Nephron (organoid): ENCODE data around the gene PKD1L1.

Experiments used
- H3K27ac Mint-ChIP-seq, 3 experiments: 2 replicates each; pipeline ENCODE4 v1.8.0; 2020; ENCODE audit warnings: mixed read lengths in 3 of 3, mild to moderate bottlenecking in 2 of 3, moderate library complexity in 1 of 3
- H3K27me3 Mint-ChIP-seq: 2 replicates; pipeline ENCODE4 v1.8.0; 2021; ENCODE audit warnings: low read depth, mild to moderate bottlenecking, moderate library complexity, mixed read lengths
- H3K36me3 Mint-ChIP-seq: 2 replicates; pipeline ENCODE4 v1.8.0; 2020; ENCODE audit warnings: low read depth, mixed read lengths
- H3K4me1 Mint-ChIP-seq: 2 replicates; pipeline ENCODE4 v1.8.0; 2020; ENCODE audit warnings: mixed read lengths
- H3K4me3 Mint-ChIP-seq, 3 experiments: 2 replicates each; pipeline ENCODE4 v1.8.0; 2020; ENCODE audit warnings: mild to moderate bottlenecking in 3 of 3, mixed read lengths in 3 of 3, moderate library complexity in 2 of 3
- H3K9me3 Mint-ChIP-seq: 2 replicates; pipeline ENCODE4 v1.8.0; 2020; ENCODE audit warnings: mixed read lengths
- CTCF ChIP-seq, 3 experiments: fragments of 200-600 bp; sonication (generic); IDR thresholded peaks; one replicate each; pipeline ENCODE4 v1.5.0; 2021; ENCODE audit warnings: antibody characterized with exemption in 3 of 3; ENCODE audit not compliant: unreplicated experiment in 3 of 3

The PKD1L1 gene

GRCh38 chr7:47827351-47827756 is 120.9 kb downstream of the PKD1L1 start:
- no peaks in the 10 kb centered on the region for H3K36me3 Mint-ChIP-seq
- peaks cover 1% of the 10 kb centered on the region for H3K27me3 Mint-ChIP-seq
- H3K4me3 Mint-ChIP-seq: no peak overlapping the region
- H3K9me3 Mint-ChIP-seq: no peaks in the 10 kb centered on the region
- TF ChIP-seq CTCF (IDR thresholded peaks at IDR 0.05; ENCODE audit: unreplicated experiment in 3 of 3): no peak
- H3K27ac Mint-ChIP-seq: peak overlapping the region in 1 of 3 experiments; percentile 4
- peaks cover 27% of the 10 kb centered on the region for H3K4me1 Mint-ChIP-seq

- Mint-ChIP-seq H3K36me3 (no peaks in the 10 kb centered on the region), H3K27me3 (no peaks in the 10 kb centered on the region), H3K4me1 (peaks cover 27% of the 10 kb centered on the region), H3K27ac (peak overlapping the region in 2 of 3 experiments; percentile 49 to 68), H3K9me3 (no peaks in the 10 kb centered on the region), H3K4me3 (no peak overlapping the region)
- no peak for TF ChIP-seq CTCF (IDR thresholded peaks at IDR 0.05; ENCODE audit: unreplicated experiment in 3 of 3)
These were observed 121.5 kb downstream of the PKD1L1 start for GRCh38 chr7:47826754-47827153.

- Mint-ChIP-seq H3K9me3 (no peaks in the 10 kb centered on the region), H3K36me3 (no peaks in the 10 kb centered on the region), H3K27me3 (peaks cover 4% of the 10 kb centered on the region), H3K4me1 (peaks cover 25% of the 10 kb centered on the region), H3K4me3 (no peak overlapping the region), H3K27ac (peak overlapping the region in 1 of 3 experiments; percentile 7)
- peak in 1 of 3 experiments; percentile 33 for TF ChIP-seq CTCF (IDR thresholded peaks at IDR 0.05; ENCODE audit: unreplicated experiment in 3 of 3)
These were observed 128.7 kb downstream of the PKD1L1 start for GRCh38 chr7:47819607-47819920.

- H3K36me3 Mint-ChIP-seq: no peaks in the 10 kb centered on the region
- peak; percentile 94 to 96 (median 94) for TF ChIP-seq CTCF (IDR thresholded peaks at IDR 0.05; ENCODE audit: unreplicated experiment in 3 of 3)
- H3K27ac Mint-ChIP-seq: peak overlapping the region in 1 of 3 experiments; percentile 7
- H3K4me3 Mint-ChIP-seq: no peak overlapping the region
- H3K4me1 Mint-ChIP-seq: peaks cover 25% of the 10 kb centered on the region
- no peaks in the 10 kb centered on the region for H3K9me3 Mint-ChIP-seq
- H3K27me3 Mint-ChIP-seq: peaks cover 4% of the 10 kb centered on the region
These were observed 129.3 kb downstream of the PKD1L1 start for GRCh38 chr7:47818796-47819606.

GRCh38 chr7:47817917-47818316 is 130.3 kb downstream of the PKD1L1 start:
- H3K36me3 Mint-ChIP-seq: no peaks in the 10 kb centered on the region
- no peak overlapping the region for H3K4me3 Mint-ChIP-seq
- H3K27ac Mint-ChIP-seq: no peak overlapping the region
- H3K9me3 Mint-ChIP-seq: no peaks in the 10 kb centered on the region
- H3K27me3 Mint-ChIP-seq: peaks cover 11% of the 10 kb centered on the region
- peaks cover 25% of the 10 kb centered on the region for H3K4me1 Mint-ChIP-seq
- TF ChIP-seq CTCF (IDR thresholded peaks at IDR 0.05; ENCODE audit: unreplicated experiment in 3 of 3): no peak

- Mint-ChIP-seq H3K4me1 (peaks cover 25% of the 10 kb centered on the region), H3K4me3 (no peak overlapping the region), H3K9me3 (no peaks in the 10 kb centered on the region)
These were observed 131.6 kb downstream of the PKD1L1 start for GRCh38 chr7:47816647-47817046.

More at GRCh38 chr7:47816647-47817046, 131.6 kb downstream of the PKD1L1 start:
- Mint-ChIP-seq H3K36me3 (no peaks in the 10 kb centered on the region), H3K27me3 (peaks cover 11% of the 10 kb centered on the region), H3K27ac (no peak overlapping the region)
- TF ChIP-seq CTCF (IDR thresholded peaks at IDR 0.05; ENCODE audit: unreplicated experiment in 3 of 3): no peak
